K562 (cell line): ENCODE data around the gene SLC39A5. TPM values are rescaled to one million over a fixed set of nuclear protein-coding genes. Genes with fewer than 3 reads are reported as not detected.

ENCODE experiments used
- CC2D1A ChIP-seq: fragments of 450-650 bp; IDR thresholded peaks from 2 replicates; pipeline ENCODE4 v1.6.1; 2017; ENCODE audit warnings: mild to moderate bottlenecking
- COPS2 ChIP-seq: fragments of 450-650 bp; conservative IDR thresholded peaks from 2 replicates; pipeline ENCODE4 v1.6.1; 2016; ENCODE audit warnings: mild to moderate bottlenecking, moderate library complexity
- CTBP1 ChIP-seq: fragments of 450-650 bp; IDR thresholded peaks from 2 replicates; pipeline ENCODE4 v1.6.1; 2016; ENCODE audit warnings: borderline replicate concordance
- ETV5 ChIP-seq: sonication (generic); formaldehyde crosslinking; IDR thresholded peaks from 2 replicates; pipeline ENCODE4 v1.4.0; 2020; ENCODE audit warnings: low read depth, mild to moderate bottlenecking, missing genetic modification reagents
- FOSL1 ChIP-seq: fragments of 200-800 bp; sonication (Bioruptor generic); conservative IDR thresholded peaks from 2 replicates; pipeline ENCODE4 v1.6.1; 2016; ENCODE audit warnings: missing genetic modification characterization, missing compliant biosample characterization
- HDAC1 ChIP-seq, 2 experiments: fragments of 450-650 bp; IDR thresholded peaks; 2 replicates each; pipeline ENCODE4 v1.6.1; 2016 to 2017; ENCODE audit warnings: inconsistent platforms in 1 of 2, mild to moderate bottlenecking in 1 of 2, moderate library complexity in 1 of 2
- MEIS2 ChIP-seq: fragments of 450-650 bp; IDR thresholded peaks from 2 replicates; pipeline ENCODE4 v1.6.1; 2014; ENCODE audit warnings: mild to moderate bottlenecking; ENCODE audit not compliant: partially characterized antibody
- NFYB ChIP-seq: IDR thresholded peaks from 2 replicates; pipeline ENCODE4 v1.6.1; 2011; ENCODE audit warnings: mild to moderate bottlenecking, moderate library complexity; ENCODE audit not compliant: insufficient read length; ENCODE audit errors: extremely low read depth
- RB1 ChIP-seq: fragments of 450-650 bp; IDR thresholded peaks from 2 replicates; pipeline ENCODE4 v1.6.1; 2017; ENCODE audit warnings: low read depth, mild to moderate bottlenecking
- TOE1 ChIP-seq, 2 experiments: fragments of 450-650 bp in 1 of 2; sonication (generic) in 1 of 2; formaldehyde crosslinking in 1 of 2; IDR thresholded peaks; 2 replicates each; pipeline versions ENCODE4 v1.7.1 to v1.8.0; 2016 to 2022; ENCODE audit warnings: borderline replicate concordance in 2 of 2, mild to moderate bottlenecking in 2 of 2, antibody characterized with exemption in 1 of 2, inconsistent platforms in 1 of 2, low read depth in 1 of 2, missing genetic modification reagents in 1 of 2, moderate library complexity in 1 of 2
- TRIM28 ChIP-seq: fragments of 450-650 bp; IDR thresholded peaks from 2 replicates; pipeline ENCODE4 v1.6.1; 2017
- ZNF764 ChIP-seq: fragments of 250-450 bp; sonication (Bioruptor Pico); IDR thresholded peaks from 2 replicates; pipeline ENCODE4 v1.4.0; 2020; ENCODE audit warnings: low read depth, mild to moderate bottlenecking, moderate library complexity
- polyA plus RNA-seq, 8 experiments: library from polyadenylated mRNA; depleted of rRNA in 4 of 8; stranded (reverse) in 5 of 8; unstranded in 3 of 8; fragments of >200 nt; fragmentation: Nextera tagmentation in 2 of 8; fragmentation: Illumina TruSeq in 1 of 8; extraction: Ambion mirVana in 2 of 8; extraction: Trizol in 1 of 8; gene quantifications; 2 replicates each; pipeline versions ENCODE4 v1.2.1 to v1.2.3, GENCODE V29; 2011 to 2014; ENCODE audit warnings: inconsistent platforms in 1 of 8, missing spikeins in 1 of 8
- total RNA-seq, 7 experiments: library from RNA; depleted of rRNA in 6 of 7; stranded (reverse); fragments of >200 nt in 6 of 7; fragmentation: Illumina TruSeq in 2 of 7; extraction: Trizol in 2 of 7; gene quantifications; 2 replicates each; pipeline versions ENCODE4 v1.2.1 to v1.2.3, GENCODE V29; 2011 to 2021; ENCODE audit warnings: low replicate concordance in 1 of 7
- TF ChIP-seq, protein P1 (sequence below): sonication (generic); formaldehyde crosslinking; IDR thresholded peaks from 2 replicates; pipeline ENCODE4 v1.8.0; 2023; ENCODE audit warnings: mild to moderate bottlenecking, missing genetic modification reagents
- TF ChIP-seq, protein P2 (sequence below): fragments of 450-650 bp; IDR thresholded peaks from 2 replicates; pipeline ENCODE4 v1.6.1; 2016; ENCODE audit warnings: mild to moderate bottlenecking
- TF ChIP-seq, protein P3 (sequence below): sonication (generic); formaldehyde crosslinking; IDR thresholded peaks from 2 replicates; pipeline ENCODE4 v1.8.1; 2022; ENCODE audit warnings: missing genetic modification reagents
- TF ChIP-seq, protein P4 (sequence below), 2 experiments: IDR thresholded peaks; 2 replicates each; pipeline ENCODE4 v1.6.1; 2011; ENCODE audit warnings: borderline replicate concordance in 1 of 2, control low read depth in 1 of 2, low read depth in 1 of 2, low read length in 1 of 2, mild to moderate bottlenecking in 1 of 2, mixed read lengths in 1 of 2, moderate library complexity in 1 of 2; ENCODE audit not compliant: insufficient read depth in 1 of 2, insufficient read length in 1 of 2, poor library complexity in 1 of 2, severe bottlenecking in 1 of 2; ENCODE audit errors: extremely low read depth in 1 of 2
- TF ChIP-seq, protein P5 (sequence below): sonication (generic); formaldehyde crosslinking; IDR thresholded peaks from 2 replicates; pipeline ENCODE4 v1.9.0; 2022; ENCODE audit warnings: mild to moderate bottlenecking, missing genetic modification reagents

The SLC39A5 gene
- total and polyA plus RNA-seq, 9 of the 15 experiments (the other 6 are each of a cell fraction or from before 2014, with no cell fraction given), result 0.08 to 0.10 TPM; not detected in 7

DNA sequence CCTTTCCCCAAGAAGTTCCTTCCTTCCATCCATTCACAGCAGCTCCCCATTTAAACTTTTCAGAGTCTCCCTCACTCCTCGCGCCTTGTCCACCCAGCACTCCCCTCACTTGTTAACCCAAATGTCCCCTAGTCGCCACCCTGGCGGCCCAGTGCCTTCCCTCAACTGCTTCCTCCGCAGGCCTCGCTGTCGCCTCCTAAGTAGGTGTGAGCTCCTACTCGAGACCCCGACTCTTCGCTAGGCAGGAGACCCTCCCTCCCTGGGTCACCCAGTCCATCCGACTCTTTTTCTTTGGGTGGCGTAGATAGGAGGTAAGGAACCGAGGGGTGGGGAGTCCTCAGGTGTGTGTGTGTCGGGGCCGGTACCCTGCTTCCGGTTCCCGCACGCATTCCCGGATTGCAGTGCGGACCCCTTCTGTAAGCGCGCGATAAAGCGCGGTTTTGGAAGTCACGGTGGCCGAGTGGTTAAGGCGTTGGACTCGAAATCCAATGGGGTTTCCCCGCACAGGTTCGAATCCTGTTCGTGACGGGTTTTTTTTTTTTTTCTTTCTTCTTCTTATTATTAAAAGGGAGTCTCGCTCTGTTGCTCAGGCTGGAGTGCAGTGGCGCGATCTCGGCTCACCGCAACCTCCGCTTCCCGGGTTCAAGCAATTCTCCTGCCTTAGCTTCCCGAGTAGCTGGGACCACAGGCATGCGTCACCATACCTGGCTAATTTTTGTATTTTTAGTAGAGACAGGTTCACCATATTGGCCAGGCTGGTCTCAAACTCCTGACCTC is 39.7 kb upstream of the SLC39A5 start (continued):
- TF ChIP-seq, protein P1, sequence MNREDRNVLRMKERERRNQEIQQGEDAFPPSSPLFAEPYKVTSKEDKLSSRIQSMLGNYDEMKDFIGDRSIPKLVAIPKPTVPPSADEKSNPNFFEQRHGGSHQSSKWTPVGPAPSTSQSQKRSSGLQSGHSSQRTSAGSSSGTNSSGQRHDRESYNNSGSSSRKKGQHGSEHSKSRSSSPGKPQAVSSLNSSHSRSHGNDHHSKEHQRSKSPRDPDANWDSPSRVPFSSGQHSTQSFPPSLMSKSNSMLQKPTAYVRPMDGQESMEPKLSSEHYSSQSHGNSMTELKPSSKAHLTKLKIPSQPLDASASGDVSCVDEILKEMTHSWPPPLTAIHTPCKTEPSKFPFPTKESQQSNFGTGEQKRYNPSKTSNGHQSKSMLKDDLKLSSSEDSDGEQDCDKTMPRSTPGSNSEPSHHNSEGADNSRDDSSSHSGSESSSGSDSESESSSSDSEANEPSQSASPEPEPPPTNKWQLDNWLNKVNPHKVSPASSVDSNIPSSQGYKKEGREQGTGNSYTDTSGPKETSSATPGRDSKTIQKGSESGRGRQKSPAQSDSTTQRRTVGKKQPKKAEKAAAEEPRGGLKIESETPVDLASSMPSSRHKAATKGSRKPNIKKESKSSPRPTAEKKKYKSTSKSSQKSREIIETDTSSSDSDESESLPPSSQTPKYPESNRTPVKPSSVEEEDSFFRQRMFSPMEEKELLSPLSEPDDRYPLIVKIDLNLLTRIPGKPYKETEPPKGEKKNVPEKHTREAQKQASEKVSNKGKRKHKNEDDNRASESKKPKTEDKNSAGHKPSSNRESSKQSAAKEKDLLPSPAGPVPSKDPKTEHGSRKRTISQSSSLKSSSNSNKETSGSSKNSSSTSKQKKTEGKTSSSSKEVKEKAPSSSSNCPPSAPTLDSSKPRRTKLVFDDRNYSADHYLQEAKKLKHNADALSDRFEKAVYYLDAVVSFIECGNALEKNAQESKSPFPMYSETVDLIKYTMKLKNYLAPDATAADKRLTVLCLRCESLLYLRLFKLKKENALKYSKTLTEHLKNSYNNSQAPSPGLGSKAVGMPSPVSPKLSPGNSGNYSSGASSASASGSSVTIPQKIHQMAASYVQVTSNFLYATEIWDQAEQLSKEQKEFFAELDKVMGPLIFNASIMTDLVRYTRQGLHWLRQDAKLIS (CRISPR knock-in tag), result peak; percentile 89; the same call in 1 of the 2 replicates
- TF ChIP-seq HDAC1 (IDR thresholded peaks at IDR 0.05) (peak; percentile 65 to 78; a peak in 3 of 4 replicates), FOSL1 (peak; percentile 45), TRIM28 (0 out of 2 replicates have a peak, but pooled peaks have one; percentile 17), ETV5 (peak; percentile 92), ZNF764 (peak; percentile 71; the same call in 1 of the 2 replicates), TOE1 (IDR thresholded peaks at IDR 0.05; ENCODE audit: borderline replicate concordance) (no peak; the same call in 1 of the 2 replicates), TOE1 (CRISPR knock-in tag; IDR thresholded peaks at IDR 0.05; ENCODE audit: borderline replicate concordance, low read depth) (no peak), COPS2 (no peak), NFYB (no peak), MEIS2 (no peak), CTBP1 (peak; percentile 51; the same call in 1 of the 2 replicates), RB1 (peak; percentile 81; the same call in 1 of the 2 replicates), CC2D1A (no peak)
- TF ChIP-seq, protein P2, sequence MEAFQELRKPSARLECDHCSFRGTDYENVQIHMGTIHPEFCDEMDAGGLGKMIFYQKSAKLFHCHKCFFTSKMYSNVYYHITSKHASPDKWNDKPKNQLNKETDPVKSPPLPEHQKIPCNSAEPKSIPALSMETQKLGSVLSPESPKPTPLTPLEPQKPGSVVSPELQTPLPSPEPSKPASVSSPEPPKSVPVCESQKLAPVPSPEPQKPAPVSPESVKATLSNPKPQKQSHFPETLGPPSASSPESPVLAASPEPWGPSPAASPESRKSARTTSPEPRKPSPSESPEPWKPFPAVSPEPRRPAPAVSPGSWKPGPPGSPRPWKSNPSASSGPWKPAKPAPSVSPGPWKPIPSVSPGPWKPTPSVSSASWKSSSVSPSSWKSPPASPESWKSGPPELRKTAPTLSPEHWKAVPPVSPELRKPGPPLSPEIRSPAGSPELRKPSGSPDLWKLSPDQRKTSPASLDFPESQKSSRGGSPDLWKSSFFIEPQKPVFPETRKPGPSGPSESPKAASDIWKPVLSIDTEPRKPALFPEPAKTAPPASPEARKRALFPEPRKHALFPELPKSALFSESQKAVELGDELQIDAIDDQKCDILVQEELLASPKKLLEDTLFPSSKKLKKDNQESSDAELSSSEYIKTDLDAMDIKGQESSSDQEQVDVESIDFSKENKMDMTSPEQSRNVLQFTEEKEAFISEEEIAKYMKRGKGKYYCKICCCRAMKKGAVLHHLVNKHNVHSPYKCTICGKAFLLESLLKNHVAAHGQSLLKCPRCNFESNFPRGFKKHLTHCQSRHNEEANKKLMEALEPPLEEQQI, result no peak
- TF ChIP-seq, protein P3, sequence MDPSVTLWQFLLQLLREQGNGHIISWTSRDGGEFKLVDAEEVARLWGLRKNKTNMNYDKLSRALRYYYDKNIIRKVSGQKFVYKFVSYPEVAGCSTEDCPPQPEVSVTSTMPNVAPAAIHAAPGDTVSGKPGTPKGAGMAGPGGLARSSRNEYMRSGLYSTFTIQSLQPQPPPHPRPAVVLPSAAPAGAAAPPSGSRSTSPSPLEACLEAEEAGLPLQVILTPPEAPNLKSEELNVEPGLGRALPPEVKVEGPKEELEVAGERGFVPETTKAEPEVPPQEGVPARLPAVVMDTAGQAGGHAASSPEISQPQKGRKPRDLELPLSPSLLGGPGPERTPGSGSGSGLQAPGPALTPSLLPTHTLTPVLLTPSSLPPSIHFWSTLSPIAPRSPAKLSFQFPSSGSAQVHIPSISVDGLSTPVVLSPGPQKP (CRISPR knock-in tag), result no peak
- TF ChIP-seq, protein P4, sequence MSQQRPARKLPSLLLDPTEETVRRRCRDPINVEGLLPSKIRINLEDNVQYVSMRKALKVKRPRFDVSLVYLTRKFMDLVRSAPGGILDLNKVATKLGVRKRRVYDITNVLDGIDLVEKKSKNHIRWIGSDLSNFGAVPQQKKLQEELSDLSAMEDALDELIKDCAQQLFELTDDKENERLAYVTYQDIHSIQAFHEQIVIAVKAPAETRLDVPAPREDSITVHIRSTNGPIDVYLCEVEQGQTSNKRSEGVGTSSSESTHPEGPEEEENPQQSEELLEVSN (IDR thresholded peaks at IDR 0.05; ENCODE audit: borderline replicate concordance in 1 of 2, extremely low read depth in 1 of 2, insufficient read depth in 1 of 2, insufficient read length in 1 of 2, low read depth in 1 of 2, low read length in 1 of 2, poor library complexity in 1 of 2, severe bottlenecking in 1 of 2), result peak; percentile 32 to 62
- TF ChIP-seq, protein P5, sequence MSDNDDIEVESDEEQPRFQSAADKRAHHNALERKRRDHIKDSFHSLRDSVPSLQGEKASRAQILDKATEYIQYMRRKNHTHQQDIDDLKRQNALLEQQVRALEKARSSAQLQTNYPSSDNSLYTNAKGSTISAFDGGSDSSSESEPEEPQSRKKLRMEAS (CRISPR knock-in tag), result peak; percentile 57
